Kidney (tissue), 14 donors: ENCODE data around the gene LRP10. TPM values are rescaled to one million over a fixed set of nuclear protein-coding genes. Genes with fewer than 3 reads are reported as not detected.
A peak's percentile ranks its signal among the peaks of the same experiment; 100 is the strongest.

Source experiments
- DNase-seq, 5 donors: peaks; one replicate each; pipeline ENCODE4 v3.0.0-alpha.2; 2013 to 2020
- FAIRE-seq: peaks from 2 replicates; lab custom pipeline; 2012; peaks lifted over from hg19 to GRCh38; lab: Jason Lieb, UNC
- H3K27ac ChIP-seq, 2 donors: one replicate each; pipeline ENCODE4 v1.7.0; 2013; ENCODE audit warnings: low read depth in 2 of 2, low read length in 2 of 2, inconsistent platforms in 1 of 2
- H3K27me3 ChIP-seq: one replicate; pipeline ENCODE4 v1.7.1; 2013; ENCODE audit warnings: low read length, inconsistent platforms; ENCODE audit not compliant: control insufficient read depth, insufficient read depth
- H3K36me3 ChIP-seq, 3 donors: one replicate each; pipeline versions ENCODE4 v1.7.0 to v1.7.1; 2013; ENCODE audit warnings: low read length in 3 of 3, control low read depth in 1 of 3, inconsistent platforms in 1 of 3; ENCODE audit not compliant: insufficient read depth in 3 of 3, control insufficient read depth in 2 of 3
- H3K4me1 ChIP-seq, 3 donors: one replicate each; pipeline versions ENCODE4 v1.7.0 to v1.7.1; 2013; ENCODE audit warnings: low read length in 3 of 3, inconsistent platforms in 1 of 3, low read depth in 1 of 3; ENCODE audit not compliant: control insufficient read depth in 2 of 3, insufficient read depth in 2 of 3
- H3K4me3 ChIP-seq, 3 donors: one replicate each; pipeline versions ENCODE4 v1.7.0 to v1.8.1; 2013; ENCODE audit warnings: low read length in 3 of 3, control low read depth in 1 of 3, inconsistent platforms in 1 of 3
- H3K9ac ChIP-seq, 3 donors: one replicate each; pipeline versions ENCODE4 v1.7.0 to v1.7.1; 2013; ENCODE audit warnings: low read length in 3 of 3, control low read depth in 1 of 3, inconsistent platforms in 1 of 3
- H3K9me3 ChIP-seq, 3 donors: one replicate each; pipeline versions ENCODE4 v1.7.0 to v1.7.1; 2013; ENCODE audit warnings: low read length in 3 of 3, control low read depth in 1 of 3, inconsistent platforms in 1 of 3; ENCODE audit not compliant: control insufficient read depth in 2 of 3, insufficient read depth in 1 of 3
- CTCF ChIP-seq: IDR thresholded peaks from 3 replicates; pipeline ENCODE4 v1.5.1; 2012; ENCODE audit warnings: mild to moderate bottlenecking, moderate library complexity, borderline replicate concordance; ENCODE audit not compliant: insufficient read depth; ENCODE audit errors: extremely low read depth
- intact Hi-C: fragments of 100-400 bp; cut with DNase I; formaldehyde crosslinking; loops from one replicate; pipeline ENCODE4 v1.11.1; 2022
- polyA plus RNA-seq: library from polyadenylated mRNA; stranded (reverse); fragments of 350-450 nt; fragmentation: Illumina TruSeq; extraction: RNeasy Lipid Tissue Mini Kit (QIAGEN cat#74804); gene quantifications from one replicate; pipeline ENCODE4 v1.2.3, GENCODE V29; 2014; ENCODE audit warnings: low read depth, low replicate concordance; ENCODE audit not compliant: insufficient read depth
- total RNA-seq: library from RNA; stranded (reverse); fragmentation: NEBNext Ultra II Directional; extraction: Animal tissue kit (Norgen Biotek cat#: 25700); gene quantifications from one replicate; pipeline ENCODE4 v1.2.1, GENCODE V29; 2021
- donor health status: control.
- donor health status: control.
- donor health status: control.
- donor health status: control.
- donor health status: control.
- donor health status: DM: yes; HTN: yes; CAD: no.
- donor health status: Normal renal cell carcinoma (clear cell type).

The LRP10 gene
- total and polyA plus RNA-seq, 2 donors from 2014 or later: 74.7 to 207 TPM

GRCh38 chr14:22900081-22900799, 28.7 kb downstream of the LRP10 start:
- Histone ChIP-seq H3K9me3 (no peaks in the 10 kb centered on the region), H3K27me3 (no peaks in the 10 kb centered on the region), H3K9ac (no peak overlapping the region), H3K4me3 (no peak overlapping the region), H3K4me1 (peaks cover 0 to 11% (median 0%) of the 10 kb centered on the region in 3 donors), H3K27ac (no peak overlapping the region), H3K36me3 (peaks cover 24 to 43% (median 34%) of the 10 kb centered on the region in 3 donors)
- FAIRE-seq: no peak
- intact Hi-C loops: no loop called here
- peak in 3 of 5 donors; percentile 67 to 83 (median 73) for DNase-seq
- peak; percentile 64 for TF ChIP-seq CTCF

GRCh38 chr14:22901799-22902198, 30.3 kb downstream of the LRP10 start:
- FAIRE-seq: no peak
- H3K27ac ChIP-seq: no peak overlapping the region

GRCh38 chr14:22903742-22904087, 32.2 kb downstream of the LRP10 start:
- Histone ChIP-seq H3K36me3 (peaks cover 31 to 66% (median 52%) of the 10 kb centered on the region in 3 donors), H3K27me3 (no peaks in the 10 kb centered on the region), H3K27ac (no peak overlapping the region), H3K4me3 (no peak overlapping the region), H3K9me3 (no peaks in the 10 kb centered on the region), H3K9ac (peak overlapping the region in 1 of 3 donors; percentile 26), H3K4me1 (peaks cover 0 to 11% (median 0%) of the 10 kb centered on the region in 3 donors)
- no peak for DNase-seq
- TF ChIP-seq CTCF: no peak
- FAIRE-seq: no peak
- intact Hi-C loops: no loop called here

More at GRCh38 chr14:22901799-22902198, 30.3 kb downstream of the LRP10 start:
- H3K9me3 ChIP-seq: no peaks in the 10 kb centered on the region
- no peak for TF ChIP-seq CTCF
- no peaks in the 10 kb centered on the region for H3K27me3 ChIP-seq
- H3K9ac ChIP-seq: no peak overlapping the region
- H3K4me3 ChIP-seq: no peak overlapping the region
- intact Hi-C loops: no loop called here
- no peak for DNase-seq
- peaks cover 0 to 11% (median 0%) of the 10 kb centered on the region in 3 donors for H3K4me1 ChIP-seq
- H3K36me3 ChIP-seq: peaks cover 31 to 57% (median 48%) of the 10 kb centered on the region in 3 donors
